ENCODE results near the gene KCNK18. TPM values are rescaled to one million over a fixed set of nuclear protein-coding genes. Genes with fewer than 3 reads are reported as not detected.

KCNK18 gene
- total and polyA plus RNA-seq, 2 of the 8 experiments (the other 6 are each of a cell fraction or from before 2014, with no cell fraction given), result not detected

GRCh38 chr10:117226813-117227451, 29.6 kb downstream of the KCNK18 start (continued):
- TF ChIP-seq RAD21 (IDR thresholded peaks at IDR 0.05 in 1 of 2, conservative IDR thresholded peaks at IDR 0.05 in 1 of 2; ENCODE audit: low read depth in 2 of 2, low read length in 2 of 2) (peak; percentile 85 to 87), TAF7 (optimal IDR thresholded peaks at IDR 0.05; ENCODE audit: borderline replicate concordance, low read depth, low read length) (no peak)

All from H1 (cell line).